Measurements from ENCODE around the gene CASQ1. TPM values are rescaled to one million over a fixed set of nuclear protein-coding genes. Genes with fewer than 3 reads are reported as not detected.

CASQ1 gene
- total RNA-seq, 4 donors from 2014 or later: 0.12 to 0.23 TPM; not detected in 2

DNA sequence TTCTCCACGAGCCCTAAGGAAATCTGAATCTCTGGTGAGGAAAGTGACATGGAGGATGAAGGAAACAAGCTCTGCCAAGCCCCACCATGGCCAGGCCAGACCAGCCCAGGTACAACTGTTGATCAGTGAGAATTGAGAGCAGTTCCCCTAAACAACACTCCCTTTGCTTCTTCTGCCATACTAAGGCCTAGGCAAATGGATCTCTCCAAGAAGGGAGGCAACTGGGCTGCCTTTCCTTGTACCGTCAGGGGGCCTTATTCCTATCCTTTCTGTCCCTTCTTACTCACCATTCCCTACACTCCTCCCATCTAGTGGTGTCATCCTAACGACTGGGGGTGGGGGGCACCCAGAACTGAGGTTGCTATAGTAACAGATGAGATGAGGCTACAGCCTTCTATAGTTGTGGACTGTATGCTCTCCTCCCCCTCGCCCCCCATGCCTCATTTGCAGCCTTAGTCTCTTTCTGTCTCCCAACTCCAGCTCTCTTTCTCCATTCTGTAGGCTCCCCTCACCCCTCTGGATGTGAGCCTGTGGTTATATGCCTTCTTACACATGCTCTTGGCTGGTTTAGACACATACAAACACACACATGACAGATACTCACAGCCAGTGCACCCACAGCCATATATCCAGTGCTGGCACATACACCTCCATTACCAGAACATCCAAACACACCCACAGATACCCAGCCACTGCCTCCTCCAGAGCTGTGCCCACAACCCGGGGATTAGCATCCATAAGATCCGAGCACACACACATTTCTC lies 18.4 kb downstream of the CASQ1 start:
- 61 to 67% methylated on average over 6 of the region's 6 CpGs for WGBS, 2 donors
- TF ChIP-seq, protein P1, sequence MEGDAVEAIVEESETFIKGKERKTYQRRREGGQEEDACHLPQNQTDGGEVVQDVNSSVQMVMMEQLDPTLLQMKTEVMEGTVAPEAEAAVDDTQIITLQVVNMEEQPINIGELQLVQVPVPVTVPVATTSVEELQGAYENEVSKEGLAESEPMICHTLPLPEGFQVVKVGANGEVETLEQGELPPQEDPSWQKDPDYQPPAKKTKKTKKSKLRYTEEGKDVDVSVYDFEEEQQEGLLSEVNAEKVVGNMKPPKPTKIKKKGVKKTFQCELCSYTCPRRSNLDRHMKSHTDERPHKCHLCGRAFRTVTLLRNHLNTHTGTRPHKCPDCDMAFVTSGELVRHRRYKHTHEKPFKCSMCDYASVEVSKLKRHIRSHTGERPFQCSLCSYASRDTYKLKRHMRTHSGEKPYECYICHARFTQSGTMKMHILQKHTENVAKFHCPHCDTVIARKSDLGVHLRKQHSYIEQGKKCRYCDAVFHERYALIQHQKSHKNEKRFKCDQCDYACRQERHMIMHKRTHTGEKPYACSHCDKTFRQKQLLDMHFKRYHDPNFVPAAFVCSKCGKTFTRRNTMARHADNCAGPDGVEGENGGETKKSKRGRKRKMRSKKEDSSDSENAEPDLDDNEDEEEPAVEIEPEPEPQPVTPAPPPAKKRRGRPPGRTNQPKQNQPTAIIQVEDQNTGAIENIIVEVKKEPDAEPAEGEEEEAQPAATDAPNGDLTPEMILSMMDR (IDR thresholded peaks at IDR 0.05): no peak
- TF ChIP-seq POLR2A (IDR thresholded peaks at IDR 0.05): no peak
- intact Hi-C loops (cut with DNase I; ENCODE audit: low total_unique reads): no loop called here
- DNase-seq (ENCODE audit: low spot score in 2 of 2): peak in 1 of 2 donors; percentile 62
- no peak overlapping the region for H3K4me3 ChIP-seq (ENCODE audit: low read depth, poor library complexity, severe bottlenecking)

DNA sequence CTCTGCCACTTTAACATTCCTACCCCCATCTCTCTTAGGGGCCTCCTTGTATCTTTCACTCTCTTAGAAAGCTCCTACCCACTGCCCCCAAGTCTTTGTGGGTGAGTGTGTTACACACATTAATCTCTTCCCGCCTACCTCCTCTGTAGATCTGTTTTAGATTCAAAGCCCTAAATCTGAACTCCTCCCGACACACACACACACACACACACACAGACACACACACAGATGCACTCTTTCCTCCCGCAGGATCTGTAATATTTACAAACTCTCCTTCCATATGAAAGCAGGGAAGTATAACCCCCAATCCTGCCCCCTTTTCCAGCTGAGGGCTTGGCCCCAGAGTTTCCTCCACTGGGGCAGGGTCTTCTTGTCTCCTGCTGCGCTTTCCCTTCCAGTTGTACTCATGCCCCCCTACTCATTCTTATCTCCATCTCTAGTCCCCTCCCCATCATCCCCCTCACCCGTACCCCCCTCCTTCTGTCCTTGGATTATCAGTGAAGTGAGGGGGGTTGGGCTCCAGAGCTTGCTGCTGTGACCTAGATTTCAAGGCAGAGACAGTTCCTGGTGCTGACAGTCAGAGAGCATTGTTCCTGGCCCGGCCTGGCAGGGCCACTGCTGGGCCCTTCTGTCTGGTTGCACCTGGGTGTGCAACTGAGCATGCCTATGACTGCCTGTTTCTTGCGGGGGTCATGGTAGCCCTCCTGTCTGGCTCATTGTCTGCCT lies 19.1 kb downstream of the CASQ1 start:
- TF ChIP-seq POLR2A (IDR thresholded peaks at IDR 0.05): no peak
- TF ChIP-seq, protein P1 (IDR thresholded peaks at IDR 0.05): no peak
- DNase-seq (ENCODE audit: low spot score in 2 of 2): peak in 1 of 2 donors; percentile 65
- WGBS, 2 donors: 56 to 61% methylated on average over 7 of the region's 7 CpGs
- H3K4me3 ChIP-seq (ENCODE audit: low read depth, poor library complexity, severe bottlenecking): no peak overlapping the region
- intact Hi-C loops (cut with DNase I; ENCODE audit: low total_unique reads): no loop called here

DNA sequence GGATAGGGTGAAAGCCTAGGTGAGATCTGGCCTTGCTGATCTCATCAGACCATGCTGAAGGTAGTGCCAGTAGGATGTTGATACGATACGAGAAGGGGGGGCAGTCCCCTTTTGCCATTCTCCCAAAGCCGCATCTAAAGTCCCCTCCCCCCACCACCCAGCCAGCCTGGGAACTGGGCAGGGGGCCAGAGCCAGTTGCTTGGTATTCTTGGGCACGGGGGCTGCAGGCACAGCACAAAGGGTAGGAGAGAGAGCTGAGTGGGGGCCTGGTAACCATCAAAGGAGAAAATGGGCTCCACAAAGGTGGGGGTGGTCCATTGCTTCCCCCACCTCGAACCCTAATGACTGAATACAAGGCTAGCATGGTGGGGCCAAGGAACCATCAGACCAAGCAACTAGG lies 20.2 kb downstream of the CASQ1 start:
- WGBS, 2 donors: 75 to 82% methylated on average over 5 of the region's 5 CpGs
- intact Hi-C loops (cut with DNase I; ENCODE audit: low total_unique reads): no loop called here
- DNase-seq (ENCODE audit: low spot score in 2 of 2): peak in 1 of 2 donors; percentile 75
- H3K4me3 ChIP-seq (ENCODE audit: low read depth, poor library complexity, severe bottlenecking): no peak overlapping the region
- TF ChIP-seq, protein P1 (IDR thresholded peaks at IDR 0.05): no peak
- no peak for TF ChIP-seq POLR2A (IDR thresholded peaks at IDR 0.05)

DNA sequence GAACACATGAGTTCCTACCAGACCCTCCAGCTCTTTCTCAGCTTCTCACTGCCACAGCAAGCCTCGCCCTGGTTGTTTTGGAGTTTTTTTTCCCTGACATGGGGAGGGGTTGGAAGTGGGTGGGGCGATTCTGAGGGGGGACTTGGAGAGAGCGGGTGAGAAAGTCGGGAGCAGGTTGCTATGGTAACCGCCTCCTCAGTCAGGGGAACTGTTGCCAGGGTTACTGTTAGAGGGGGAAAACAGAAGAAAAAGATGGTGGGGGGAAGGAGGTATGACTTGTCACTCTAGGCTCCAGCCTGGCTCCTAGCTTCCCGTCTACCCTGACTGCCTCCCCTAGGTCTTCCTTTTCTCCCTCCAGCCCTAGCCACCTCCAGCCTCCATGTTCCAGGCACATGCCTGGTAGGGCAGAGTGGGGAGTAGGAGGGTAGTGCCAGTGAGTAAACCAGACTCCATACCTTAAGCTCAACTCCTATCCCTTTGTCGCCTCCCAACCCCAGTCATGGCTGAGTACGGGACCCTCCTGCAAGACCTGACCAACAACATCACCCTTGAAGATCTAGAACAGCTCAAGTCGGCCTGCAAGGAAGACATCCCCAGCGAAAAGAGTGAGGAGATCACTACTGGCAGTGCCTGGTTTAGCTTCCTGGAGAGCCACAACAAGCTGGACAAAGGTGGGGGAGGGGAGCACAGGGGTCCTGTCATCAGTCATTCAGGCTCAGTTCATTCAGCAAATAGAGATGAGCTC lies 20.8 kb downstream of the CASQ1 start:
- TF ChIP-seq, protein P1 (IDR thresholded peaks at IDR 0.05): no peak
- no peak for TF ChIP-seq POLR2A (IDR thresholded peaks at IDR 0.05)
- intact Hi-C loops (cut with DNase I; ENCODE audit: low total_unique reads): no loop called here
- no peak overlapping the region for H3K4me3 ChIP-seq (ENCODE audit: low read depth, poor library complexity, severe bottlenecking)
- DNase-seq (ENCODE audit: low spot score in 2 of 2): peak in 1 of 2 donors; percentile 77
- whole genome bisulfite sequencing, 2 donors: 76% methylated on average over 10 of the region's 10 CpGs

DNA sequence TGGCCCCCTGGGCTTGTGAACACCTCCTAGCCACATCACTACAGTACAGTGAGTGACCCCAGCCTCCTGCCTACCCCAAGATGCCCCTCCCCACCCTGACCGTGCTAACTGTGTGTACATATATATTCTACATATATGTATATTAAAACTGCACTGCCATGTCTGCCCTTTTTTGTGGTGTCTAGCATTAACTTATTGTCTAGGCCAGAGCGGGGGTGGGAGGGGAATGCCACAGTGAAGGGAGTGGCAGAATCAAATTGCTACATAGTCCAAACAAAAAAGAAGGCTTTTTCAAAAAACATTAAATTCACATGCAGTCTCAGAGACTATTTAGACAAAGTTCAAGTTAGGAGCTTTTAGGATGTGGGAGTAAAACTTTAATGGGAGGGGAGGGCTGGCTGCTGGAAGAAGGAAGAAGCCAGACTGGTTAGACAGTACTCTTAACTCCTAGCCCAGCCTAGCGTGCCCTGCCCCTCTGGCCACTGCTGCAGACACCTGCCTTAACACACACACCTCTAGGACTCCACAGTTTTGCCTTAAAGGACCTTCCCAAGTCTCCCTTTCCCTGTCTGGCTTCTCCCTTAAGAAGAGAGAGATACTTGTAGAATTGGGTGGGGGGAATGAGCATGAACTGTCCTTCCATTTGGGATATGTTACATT lies 24.2 kb downstream of the CASQ1 start:
- intact Hi-C loops (cut with DNase I; ENCODE audit: low total_unique reads): no loop called here
- WGBS, 2 donors: 48 to 53% methylated on average over 3 of the region's 3 CpGs

More for the DNA sequence above, 24.2 kb downstream of the CASQ1 start:
- TF ChIP-seq POLR2A (IDR thresholded peaks at IDR 0.05): no peak
- TF ChIP-seq, protein P1 (IDR thresholded peaks at IDR 0.05): no peak
- DNase-seq (ENCODE audit: low spot score in 2 of 2): no peak
- H3K4me3 ChIP-seq (ENCODE audit: low read depth, poor library complexity, severe bottlenecking): no peak overlapping the region
